ENCODE measurements around the gene CYGB.

DNA sequence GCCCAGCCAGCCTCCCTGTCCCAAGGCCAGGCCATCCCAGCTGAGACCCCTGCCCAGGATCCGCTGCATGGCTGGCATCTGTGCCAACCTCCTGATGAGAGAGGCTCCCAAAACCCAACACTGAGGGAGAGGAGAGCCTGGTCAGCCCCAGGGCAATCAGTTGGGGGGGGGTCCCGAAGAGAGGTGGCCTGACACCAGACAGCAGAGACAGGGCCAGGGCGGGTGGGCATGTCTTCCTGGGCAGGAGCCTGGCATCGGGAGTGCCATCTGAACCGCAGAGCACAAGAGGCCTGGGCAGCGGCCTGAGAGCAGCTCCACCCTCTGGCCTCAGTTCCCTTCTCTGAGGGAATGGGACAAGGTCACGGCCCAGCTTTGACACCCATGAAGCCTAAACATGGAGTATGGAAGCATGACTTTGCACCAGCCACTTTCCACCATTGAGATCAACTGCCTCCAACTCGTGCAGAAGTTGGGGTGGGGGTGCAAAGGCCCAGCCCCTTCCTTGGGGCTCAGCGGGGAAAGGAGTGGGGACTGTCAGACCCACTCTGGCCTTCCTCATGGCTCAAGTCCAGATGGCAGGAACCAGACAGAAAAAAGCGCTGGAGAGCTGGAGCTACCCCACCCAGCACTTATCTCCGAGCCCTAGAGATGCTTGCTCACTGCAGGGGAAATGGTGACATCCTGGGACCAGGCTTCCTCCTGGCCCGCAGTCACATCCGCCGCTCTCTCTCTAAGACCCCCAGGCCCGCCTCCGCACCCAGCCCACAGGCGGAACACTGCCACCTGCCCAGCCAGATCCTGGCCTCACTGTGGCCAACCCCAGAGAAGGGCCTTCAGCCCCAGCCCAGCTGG is 46.0 kb downstream of the CYGB start:
- TF ChIP-seq, protein P1, sequence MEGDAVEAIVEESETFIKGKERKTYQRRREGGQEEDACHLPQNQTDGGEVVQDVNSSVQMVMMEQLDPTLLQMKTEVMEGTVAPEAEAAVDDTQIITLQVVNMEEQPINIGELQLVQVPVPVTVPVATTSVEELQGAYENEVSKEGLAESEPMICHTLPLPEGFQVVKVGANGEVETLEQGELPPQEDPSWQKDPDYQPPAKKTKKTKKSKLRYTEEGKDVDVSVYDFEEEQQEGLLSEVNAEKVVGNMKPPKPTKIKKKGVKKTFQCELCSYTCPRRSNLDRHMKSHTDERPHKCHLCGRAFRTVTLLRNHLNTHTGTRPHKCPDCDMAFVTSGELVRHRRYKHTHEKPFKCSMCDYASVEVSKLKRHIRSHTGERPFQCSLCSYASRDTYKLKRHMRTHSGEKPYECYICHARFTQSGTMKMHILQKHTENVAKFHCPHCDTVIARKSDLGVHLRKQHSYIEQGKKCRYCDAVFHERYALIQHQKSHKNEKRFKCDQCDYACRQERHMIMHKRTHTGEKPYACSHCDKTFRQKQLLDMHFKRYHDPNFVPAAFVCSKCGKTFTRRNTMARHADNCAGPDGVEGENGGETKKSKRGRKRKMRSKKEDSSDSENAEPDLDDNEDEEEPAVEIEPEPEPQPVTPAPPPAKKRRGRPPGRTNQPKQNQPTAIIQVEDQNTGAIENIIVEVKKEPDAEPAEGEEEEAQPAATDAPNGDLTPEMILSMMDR (optimal IDR thresholded peaks at IDR 0.05 in 1 of 3, IDR thresholded peaks at IDR 0.05 in 1 of 3, conservative IDR thresholded peaks at IDR 0.05 in 1 of 3; ENCODE audit: extremely low read depth in 1 of 3, insufficient read depth in 2 of 3, low read length in 3 of 3): no peak
- TF ChIP-seq EZH2 (IDR thresholded peaks at IDR 0.05; ENCODE audit: low read length): no peak
